HEK293 (cell line): ENCODE measurements around the gene BLOC1S1.

ENCODE experiments used
- CTCF ChIA-PET: fragments of 350-600 bp; formaldehyde crosslinking; extraction: SDS; loops from one replicate; lab custom pipeline; 2021; ENCODE audit warnings: antibody characterized with exemption; lab: Yijun Ruan, JAX
- POLR2A ChIA-PET: fragments of 300-600 bp; formaldehyde crosslinking; extraction: SDS; loops from one replicate; lab custom pipeline; 2020; ENCODE audit warnings: antibody characterized with exemption, inconsistent platforms; lab: Yijun Ruan, JAX
- H3K27ac ChIP-seq: fragments of 200-500 bp; sonication (Bioruptor generic); 2 replicates; pipeline ENCODE4 v1.5.1; 2014; ENCODE audit warnings: low read depth, low read length, control low read depth, inconsistent platforms; ENCODE audit errors: extremely low read depth
- H3K36me3 ChIP-seq, 2 experiments: fragments of 200-500 bp in 1 of 2; sonication (Bioruptor generic) in 1 of 2; 1 replicate in 1 of 2; 2 replicates in 1 of 2; pipeline ENCODE4 v1.5.1; 2014 to 2017; ENCODE audit warnings: inconsistent platforms in 2 of 2, low read length in 2 of 2; ENCODE audit not compliant: control insufficient read depth in 2 of 2, insufficient read depth in 1 of 2
- H3K4me1 ChIP-seq: fragments of 200-500 bp; sonication (Bioruptor generic); 2 replicates; pipeline ENCODE4 v1.5.1; 2014; ENCODE audit warnings: mild to moderate bottlenecking, low read length, inconsistent platforms; ENCODE audit not compliant: control insufficient read depth, insufficient read depth
- H3K4me3 ChIP-seq: 2 replicates; pipeline ENCODE4 v1.5.1; 2011; ENCODE audit warnings: low read depth, mild to moderate bottlenecking, control low read depth, low read length, moderate library complexity
- H3K9me3 ChIP-seq: fragments of 200-500 bp; sonication (Bioruptor generic); 2 replicates; pipeline ENCODE4 v1.5.1; 2014; ENCODE audit warnings: low read depth, low read length, inconsistent platforms; ENCODE audit not compliant: control insufficient read depth, insufficient read depth
- CTCF ChIP-seq: fragments of 450-650 bp; formaldehyde crosslinking; IDR thresholded peaks from 2 replicates; pipeline ENCODE4 v1.5.1; 2016; ENCODE audit warnings: missing biosample characterization, missing genetic modification characterization
- GLIS2 ChIP-seq: fragments of 450-650 bp; formaldehyde crosslinking; IDR thresholded peaks from 2 replicates; pipeline ENCODE4 v1.5.1; 2016; ENCODE audit warnings: missing biosample characterization, missing genetic modification characterization
- IKZF3 ChIP-seq: fragments of 450-650 bp; IDR thresholded peaks from 2 replicates; pipeline ENCODE4 v1.5.0; 2018; ENCODE audit warnings: missing biosample characterization, mild to moderate bottlenecking, missing genetic modification characterization, moderate library complexity
- PRDM1 ChIP-seq: fragments of 450-650 bp; formaldehyde crosslinking; IDR thresholded peaks from 2 replicates; pipeline ENCODE4; 2016; ENCODE audit warnings: missing biosample characterization, missing genetic modification characterization
- PRDM10 ChIP-seq: fragments of 450-650 bp; formaldehyde crosslinking; IDR thresholded peaks from 2 replicates; pipeline ENCODE4 v1.5.1; 2016; ENCODE audit warnings: missing biosample characterization, missing genetic modification characterization
- PRDM2 ChIP-seq: fragments of 450-650 bp; formaldehyde crosslinking; IDR thresholded peaks from 2 replicates; pipeline ENCODE4 v1.5.1; 2016; ENCODE audit warnings: missing biosample characterization, missing genetic modification characterization, borderline replicate concordance
- ZBTB10 ChIP-seq: fragments of 450-650 bp; formaldehyde crosslinking; IDR thresholded peaks from 2 replicates; pipeline ENCODE4 v1.5.1; 2016; ENCODE audit warnings: missing biosample characterization, missing genetic modification characterization
- ZBTB21 ChIP-seq: fragments of 450-650 bp; formaldehyde crosslinking; IDR thresholded peaks from 2 replicates; pipeline ENCODE4 v1.5.1; 2017; ENCODE audit warnings: missing biosample characterization, missing genetic modification characterization
- ZBTB8A ChIP-seq: fragments of 450-650 bp; formaldehyde crosslinking; IDR thresholded peaks from 2 replicates; pipeline ENCODE4 v1.5.1; 2016; ENCODE audit warnings: missing biosample characterization, missing genetic modification characterization
- ZNF221 ChIP-seq: fragments of 450-650 bp; formaldehyde crosslinking; IDR thresholded peaks from 2 replicates; pipeline ENCODE4 v1.5.1; 2017; ENCODE audit warnings: missing biosample characterization, missing genetic modification characterization, borderline replicate concordance
- ZNF248 ChIP-seq: fragments of 450-650 bp; formaldehyde crosslinking; IDR thresholded peaks from 2 replicates; pipeline ENCODE4 v1.5.1; 2017; ENCODE audit warnings: missing biosample characterization, missing genetic modification characterization
- ZNF366 ChIP-seq: fragments of 450-650 bp; formaldehyde crosslinking; conservative IDR thresholded peaks from 2 replicates; pipeline ENCODE4 v1.5.1; 2016; ENCODE audit warnings: missing biosample characterization, missing genetic modification characterization
- ZNF501 ChIP-seq: fragments of 450-650 bp; formaldehyde crosslinking; IDR thresholded peaks from 2 replicates; pipeline ENCODE4 v1.5.1; 2016; ENCODE audit warnings: missing biosample characterization, missing genetic modification characterization
- ZNF600 ChIP-seq: fragments of 450-650 bp; formaldehyde crosslinking; IDR thresholded peaks from 2 replicates; pipeline ENCODE4 v1.5.1; 2016; ENCODE audit warnings: missing biosample characterization, missing genetic modification characterization
- ZNF692 ChIP-seq: fragments of 450-650 bp; formaldehyde crosslinking; IDR thresholded peaks from 2 replicates; pipeline ENCODE4 v1.5.1; 2016; ENCODE audit warnings: missing biosample characterization, missing genetic modification characterization
- ZNF704 ChIP-seq: fragments of 450-650 bp; formaldehyde crosslinking; IDR thresholded peaks from 2 replicates; pipeline ENCODE4 v1.5.1; 2016; ENCODE audit warnings: missing biosample characterization, missing genetic modification characterization
- ZXDB ChIP-seq: fragments of 450-650 bp; formaldehyde crosslinking; IDR thresholded peaks from 2 replicates; pipeline ENCODE4 v1.5.1; 2016; ENCODE audit warnings: missing biosample characterization, missing genetic modification characterization

Gene BLOC1S1

GRCh38 chr12:55736076-55736475 lies 20.2 kb downstream of the BLOC1S1 start (continued):
- TF ChIP-seq ZNF704 (tag by site-specific recombination) (no peak), ZBTB21 (tag by site-specific recombination) (no peak), ZNF248 (tag by site-specific recombination) (no peak)

- ChIA-PET CTCF (interaction anchor here (0.5 to 6.8 kb wide), 50 partner anchors 7 to 593 kb away, joined by 3 to 127 read pairs (median 5); partner anchors contain the start of genes BLOC1S1, CD63, ITGA7 and ORMDL2), POLR2A (interaction anchor here (1.1 to 3.4 kb wide), 5 partner anchors 7 to 92 kb away, joined by 3 to 24 read pairs (median 4); partner anchors contain the start of genes CD63, DNAJC14, ORMDL2 and SARNP)
- H3K4me3 ChIP-seq: no peak overlapping the region
- H3K9me3 ChIP-seq: no peaks in the 10 kb centered on the region
- H3K36me3 ChIP-seq: no peaks in the 10 kb centered on the region
- peaks cover 8% of the 10 kb centered on the region; the same call in 1 of the 2 replicates for H3K4me1 ChIP-seq
- H3K27ac ChIP-seq: no peak overlapping the region
- TF ChIP-seq CTCF (tag by site-specific recombination): peak; percentile 98
- TF ChIP-seq ZNF600 (tag by site-specific recombination): peak; percentile 48; the same call in 1 of the 2 replicates
- TF ChIP-seq PRDM2 (tag by site-specific recombination): no peak
- TF ChIP-seq ZXDB: 0 out of 2 replicates have a peak, but pooled peaks have one; percentile 18
- peak; percentile 81 for TF ChIP-seq ZNF692 (tag by site-specific recombination)
- TF ChIP-seq ZNF501: peak; percentile 79; the same call in 1 of the 2 replicates
- peak; percentile 97 for TF ChIP-seq PRDM10
- TF ChIP-seq ZNF366 (tag by site-specific recombination): peak; percentile 63
- TF ChIP-seq PRDM1 (tag by site-specific recombination): peak; percentile 89
- TF ChIP-seq ZNF221 (tag by site-specific recombination): no peak
- TF ChIP-seq GLIS2 (tag by site-specific recombination): 0 out of 2 replicates have a peak, but pooled peaks have one; percentile 12
- TF ChIP-seq ZBTB10 (tag by site-specific recombination): peak; percentile 14; the same call in 1 of the 2 replicates
- peak; percentile 37 for TF ChIP-seq ZBTB8A (tag by site-specific recombination)
- peak; percentile 85 for TF ChIP-seq IKZF3 (tag by site-specific recombination)
Measured at GRCh38 chr12:55736780-55737580, 21.1 kb downstream of the BLOC1S1 start.
